NCI-H2171 treated with DMSO at 0.1 percent for 48 hours (cell line): ENCODE measurements around the gene DNAJC3.
"Not testable (repeated sequence)": the region's sequence is repeated elsewhere in the genome, so short reads cannot be mapped to it uniquely, and the experiment has no call there.

Source experiments
- DNase-seq: peaks from one replicate; lab custom pipeline; 2025; lab: John Stamatoyannopoulos, UW

The DNAJC3 gene

GRCh38 chr13:95714142-95714832 lies 37.3 kb downstream of the DNAJC3 start:
- no peak for DNase-seq

- DNase-seq = no peak
These were observed 39.3 kb downstream of the DNAJC3 start for GRCh38 chr13:95716231-95716630.

GRCh38 chr13:95722241-95722640 lies 45.3 kb downstream of the DNAJC3 start:
- DNase-seq = no peak

- DNase-seq = no peak
These were observed 46.5 kb downstream of the DNAJC3 start for GRCh38 chr13:95723438-95723837.

- DNase-seq = no peak
These were observed 47.3 kb downstream of the DNAJC3 start for GRCh38 chr13:95724252-95724651.

- no peak for DNase-seq
These were observed 49.9 kb downstream of the DNAJC3 start for GRCh38 chr13:95726876-95727275.

GRCh38 chr13:95728957-95729356 lies 52.0 kb downstream of the DNAJC3 start:
- DNase-seq = no peak

- DNase-seq = no peak
These were observed 57.2 kb downstream of the DNAJC3 start for GRCh38 chr13:95734124-95734523.

- not testable (repeated sequence) for DNase-seq
These were observed 63.4 kb downstream of the DNAJC3 start for GRCh38 chr13:95740071-95740978.

- no peak for DNase-seq
These were observed 64.0 kb downstream of the DNAJC3 start for GRCh38 chr13:95740979-95741320.

- DNase-seq = no peak
These were observed 64.9 kb downstream of the DNAJC3 start for GRCh38 chr13:95741584-95742563.

- DNase-seq = no peak
These were observed 66.3 kb downstream of the DNAJC3 start for GRCh38 chr13:95743192-95743591.

GRCh38 chr13:95745289-95745688 lies 68.3 kb downstream of the DNAJC3 start:
- DNase-seq = no peak

- no peak for DNase-seq
These were observed 68.8 kb downstream of the DNAJC3 start for GRCh38 chr13:95745752-95746151.

GRCh38 chr13:95749545-95749944 lies 72.6 kb downstream of the DNAJC3 start:
- DNase-seq = no peak

GRCh38 chr13:95752677-95753076 lies 75.7 kb downstream of the DNAJC3 start:
- DNase-seq = no peak

GRCh38 chr13:95754069-95754468 lies 77.1 kb downstream of the DNAJC3 start:
- no peak for DNase-seq

GRCh38 chr13:95756072-95756471 lies 79.1 kb downstream of the DNAJC3 start:
- no peak for DNase-seq

- not testable (repeated sequence) for DNase-seq
These were observed 85.7 kb downstream of the DNAJC3 start for GRCh38 chr13:95762626-95763025.

GRCh38 chr13:95763601-95764000 lies 86.7 kb downstream of the DNAJC3 start:
- DNase-seq = no peak

- DNase-seq = no peak
These were observed 95.0 kb downstream of the DNAJC3 start for GRCh38 chr13:95771905-95772304.

GRCh38 chr13:95779522-95779921 lies 102.6 kb downstream of the DNAJC3 start:
- no peak for DNase-seq
